AG10803 (cell line): ENCODE results near the gene PSEN2.

Experiments
- DNase-seq: peaks from one replicate; pipeline ENCODE4 v3.0.0; 2010; ENCODE audit warnings: low read depth
- H3K4me3 ChIP-seq: 2 replicates; pipeline ENCODE4 v1.5.1; 2011; ENCODE audit warnings: mild to moderate bottlenecking, low read length, control low read depth
- CTCF ChIP-seq: conservative IDR thresholded peaks from 2 replicates; pipeline ENCODE4 v1.5.1; 2011; ENCODE audit warnings: mild to moderate bottlenecking, low read length, control low read depth, inconsistent platforms

Gene PSEN2

GRCh38 chr1:226874579-226875425 lies 4.4 kb downstream of the PSEN2 start:
- DNase-seq: no peak
- H3K4me3 ChIP-seq: no peak overlapping the region
- no peak for TF ChIP-seq CTCF

GRCh38 chr1:226875641-226876295 lies 5.4 kb downstream of the PSEN2 start:
- no peak for TF ChIP-seq CTCF
- H3K4me3 ChIP-seq: no peak overlapping the region
- no peak for DNase-seq

GRCh38 chr1:226877669-226878068 lies 7.3 kb downstream of the PSEN2 start:
- no peak for TF ChIP-seq CTCF
- no peak for DNase-seq
- H3K4me3 ChIP-seq: no peak overlapping the region

- DNase-seq: no peak
- H3K4me3 ChIP-seq: no peak overlapping the region
- no peak for TF ChIP-seq CTCF
These were observed 10.2 kb downstream of the PSEN2 start for GRCh38 chr1:226880372-226881287.

GRCh38 chr1:226881515-226882185 lies 11.2 kb downstream of the PSEN2 start:
- H3K4me3 ChIP-seq: no peak overlapping the region
- no peak for DNase-seq
- no peak for TF ChIP-seq CTCF

GRCh38 chr1:226882187-226882586 lies 11.8 kb downstream of the PSEN2 start:
- DNase-seq: no peak
- H3K4me3 ChIP-seq: no peak overlapping the region
- TF ChIP-seq CTCF: no peak
